GM12892 (cell line): ENCODE measurements around the gene KRT31.

ENCODE experiments used
- POLR2AphosphoS5 ChIP-seq: IDR thresholded peaks from 2 replicates; pipeline ENCODE4 v1.6.1; 2011; ENCODE audit warnings: low read depth, low read length, control low read depth
- TAF1 ChIP-seq: IDR thresholded peaks from 2 replicates; pipeline ENCODE4 v1.6.1; 2011; ENCODE audit warnings: low read depth, mild to moderate bottlenecking, control low read depth, low read length, borderline replicate concordance

DNA sequence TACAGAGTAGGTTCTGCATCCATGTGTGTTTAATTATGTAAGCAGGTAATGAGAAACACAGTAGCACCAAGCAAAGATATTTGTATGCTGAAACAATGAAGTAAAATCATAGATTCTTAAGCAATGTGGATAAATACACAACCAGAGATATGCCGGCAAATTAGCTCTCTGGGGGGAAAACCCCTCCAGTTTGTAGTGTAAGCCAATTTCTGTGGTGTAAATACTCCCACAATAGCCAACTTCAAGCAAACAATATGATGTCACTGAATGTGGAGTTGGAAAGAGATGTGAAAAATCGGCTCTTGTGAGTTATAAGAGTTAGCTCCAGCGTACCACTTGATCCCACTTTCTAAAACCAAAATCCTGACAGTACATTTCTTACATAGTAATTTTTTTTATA is 47.2 kb upstream of the KRT31 start:
- TF ChIP-seq POLR2AphosphoS5 (no peak), TAF1 (no peak)
